NCI-H1436 treated with DMSO at 0.1 percent for 48 hours (cell line): Measurements from ENCODE around the gene MCTS1.
"Not testable (repeated sequence)": the region's sequence is repeated elsewhere in the genome, so short reads cannot be mapped to it uniquely, and the experiment has no call there.

Experiments used
- DNase-seq: peaks from one replicate; lab custom pipeline; 2025; lab: John Stamatoyannopoulos, UW

The MCTS1 gene

GRCh38 chrX:120629667-120630537, 26.0 kb downstream of the MCTS1 start, which contains the start of gene C1GALT1C1:
C1GALT1C1 (minus strand) TSS chrX:120630054; CDS start chrX:120627166, 2,888 bp downstream.
- peak; percentile 91 for DNase-seq

- no peak for DNase-seq
Measured at GRCh38 chrX:120638619-120639018, 34.7 kb downstream of the MCTS1 start.

- DNase-seq, result no peak
Measured at GRCh38 chrX:120642871-120643270, 39.0 kb downstream of the MCTS1 start.

GRCh38 chrX:120647127-120647526, 43.2 kb downstream of the MCTS1 start:
- DNase-seq, result no peak

- not testable (repeated sequence) for DNase-seq
Measured at GRCh38 chrX:120652256-120652655, 48.4 kb downstream of the MCTS1 start.

- no peak for DNase-seq
Measured at GRCh38 chrX:120653000-120653399, 49.1 kb downstream of the MCTS1 start.

- no peak for DNase-seq
Measured at GRCh38 chrX:120660637-120661036, 56.7 kb downstream of the MCTS1 start.
